ENCODE measurements around the gene CTSF. TPM values are rescaled to one million over a fixed set of nuclear protein-coding genes. Genes with fewer than 3 reads are reported as not detected.

Gene CTSF
- total RNA-seq, 1 experiment from 2014 or later: 4.9 TPM

DNA sequence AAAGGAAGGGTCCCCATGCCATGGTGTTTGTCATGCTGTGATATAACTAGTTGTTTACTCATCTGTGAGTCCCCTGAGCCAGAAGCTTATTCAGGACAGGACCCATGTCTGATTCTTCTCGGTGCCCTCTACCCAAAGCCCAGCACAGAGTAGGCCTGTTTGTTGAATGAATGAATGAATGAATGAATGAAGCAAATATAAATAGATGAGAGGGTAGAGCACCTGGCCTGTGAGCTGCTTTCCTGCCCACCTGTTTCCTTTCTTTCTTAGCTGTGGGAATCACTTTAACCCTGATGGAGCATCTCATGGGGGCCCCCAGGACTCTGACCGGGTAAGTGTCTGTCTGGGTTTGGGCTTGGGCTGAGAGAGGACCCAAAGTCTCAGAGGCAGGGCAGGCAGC lies 31.8 kb upstream of the CTSF start:
- Mint-ChIP-seq H3K27me3 (ENCODE audit: low read depth) (no peaks in the 10 kb centered on the region), H3K27ac (no peak overlapping the region), H3K4me1 (no peaks in the 10 kb centered on the region), H3K36me3 (peaks cover 11% of the 10 kb centered on the region; the same call in 1 of the 2 replicates), H3K4me3 (no peak overlapping the region), H3K9me3 (no peaks in the 10 kb centered on the region)
- CTCF ChIA-PET: no interaction called here
- ATAC-seq (no peak), DNase-seq (ENCODE audit: low spot score) (no peak)
- no peak for TF ChIP-seq SOX15 (CRISPR knock-in tag; IDR thresholded peaks at IDR 0.05)
- TF ChIP-seq, protein P1, sequence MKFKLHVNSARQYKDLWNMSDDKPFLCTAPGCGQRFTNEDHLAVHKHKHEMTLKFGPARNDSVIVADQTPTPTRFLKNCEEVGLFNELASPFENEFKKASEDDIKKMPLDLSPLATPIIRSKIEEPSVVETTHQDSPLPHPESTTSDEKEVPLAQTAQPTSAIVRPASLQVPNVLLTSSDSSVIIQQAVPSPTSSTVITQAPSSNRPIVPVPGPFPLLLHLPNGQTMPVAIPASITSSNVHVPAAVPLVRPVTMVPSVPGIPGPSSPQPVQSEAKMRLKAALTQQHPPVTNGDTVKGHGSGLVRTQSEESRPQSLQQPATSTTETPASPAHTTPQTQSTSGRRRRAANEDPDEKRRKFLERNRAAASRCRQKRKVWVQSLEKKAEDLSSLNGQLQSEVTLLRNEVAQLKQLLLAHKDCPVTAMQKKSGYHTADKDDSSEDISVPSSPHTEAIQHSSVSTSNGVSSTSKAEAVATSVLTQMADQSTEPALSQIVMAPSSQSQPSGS (CRISPR knock-in tag; IDR thresholded peaks at IDR 0.05; ENCODE audit: borderline replicate concordance, low read depth): no peak
- TF ChIP-seq, protein P2, sequence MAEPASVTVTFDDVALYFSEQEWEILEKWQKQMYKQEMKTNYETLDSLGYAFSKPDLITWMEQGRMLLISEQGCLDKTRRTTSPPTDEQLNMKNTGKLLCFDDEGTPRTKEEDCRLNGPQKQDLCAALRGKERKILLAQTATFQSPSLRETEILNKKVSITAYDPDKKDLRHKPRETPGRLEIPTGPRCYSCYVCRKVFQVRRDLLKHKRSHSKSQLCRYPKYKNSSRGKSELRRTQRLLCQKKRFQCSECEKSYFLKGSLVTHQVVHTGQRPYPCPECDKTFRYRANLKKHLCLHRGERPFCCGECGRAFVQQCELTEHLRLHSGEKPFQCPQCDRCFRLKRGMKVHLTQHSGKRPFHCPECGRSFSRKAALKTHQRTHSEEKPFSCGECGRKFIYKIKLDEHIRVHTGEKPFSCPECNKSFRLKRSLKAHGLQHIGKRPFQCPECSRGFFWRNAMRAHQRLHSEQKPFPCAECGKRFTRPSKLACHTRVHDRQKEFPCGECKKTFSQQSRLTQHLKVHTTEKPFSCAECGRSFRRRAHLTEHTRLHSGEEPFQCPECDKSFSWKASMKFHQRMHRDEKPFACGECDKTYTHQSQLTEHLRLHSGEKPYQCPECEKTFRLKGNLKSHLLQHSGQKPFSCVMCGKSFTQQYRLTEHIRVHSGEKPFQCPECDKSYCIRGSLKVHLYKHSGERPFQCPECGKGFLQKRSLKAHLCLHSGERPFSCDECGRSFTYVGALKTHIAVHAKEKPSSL (CRISPR knock-in tag; conservative IDR thresholded peaks at IDR 0.05): no peak
- no peak for TF ChIP-seq GTF2I (CRISPR knock-in tag; conservative IDR thresholded peaks at IDR 0.05)
- TF ChIP-seq ZNF281 (CRISPR knock-in tag; IDR thresholded peaks at IDR 0.05): no peak
- no peak for TF ChIP-seq RELA (CRISPR knock-in tag; IDR thresholded peaks at IDR 0.05; ENCODE audit: borderline replicate concordance)
- TF ChIP-seq ZNF423 (CRISPR knock-in tag; IDR thresholded peaks at IDR 0.05): no peak
- TF ChIP-seq JAZF1 (CRISPR knock-in tag; IDR thresholded peaks at IDR 0.05): no peak
- TF ChIP-seq MLX (CRISPR knock-in tag; IDR thresholded peaks at IDR 0.05): no peak
- TF ChIP-seq TP53 (CRISPR knock-in tag; IDR thresholded peaks at IDR 0.05): no peak
- no peak for TF ChIP-seq OVOL2 (CRISPR knock-in tag; IDR thresholded peaks at IDR 0.05; ENCODE audit: borderline replicate concordance)
- no peak for TF ChIP-seq ZBTB21 (CRISPR knock-in tag; IDR thresholded peaks at IDR 0.05; ENCODE audit: borderline replicate concordance)
- no peak for TF ChIP-seq CBFB (CRISPR knock-in tag; IDR thresholded peaks at IDR 0.05; ENCODE audit: low read depth)
- no peak for TF ChIP-seq ZNF263 (CRISPR knock-in tag; IDR thresholded peaks at IDR 0.05; ENCODE audit: low read depth)
- TF ChIP-seq, protein P3, sequence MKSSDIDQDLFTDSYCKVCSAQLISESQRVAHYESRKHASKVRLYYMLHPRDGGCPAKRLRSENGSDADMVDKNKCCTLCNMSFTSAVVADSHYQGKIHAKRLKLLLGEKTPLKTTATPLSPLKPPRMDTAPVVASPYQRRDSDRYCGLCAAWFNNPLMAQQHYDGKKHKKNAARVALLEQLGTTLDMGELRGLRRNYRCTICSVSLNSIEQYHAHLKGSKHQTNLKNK (CRISPR knock-in tag; IDR thresholded peaks at IDR 0.05): no peak
- TF ChIP-seq MYBL2 (CRISPR knock-in tag; IDR thresholded peaks at IDR 0.05): no peak
- POLR2A ChIA-PET: no interaction called here

GRCh38 chr11:66598993-66599392 lies 30.6 kb upstream of the CTSF start:
- DNase-seq (ENCODE audit: low spot score) (no peak), ATAC-seq (no peak)
- H3K36me3 Mint-ChIP-seq: peaks cover 6% of the 10 kb centered on the region; the same call in 1 of the 2 replicates
- CTCF ChIA-PET: no interaction called here
- POLR2A ChIA-PET: no interaction called here
- no peaks in the 10 kb centered on the region for H3K4me1 Mint-ChIP-seq
- no peaks in the 10 kb centered on the region for H3K9me3 Mint-ChIP-seq
- no peaks in the 10 kb centered on the region for H3K27me3 Mint-ChIP-seq (ENCODE audit: low read depth)
- no peak overlapping the region for H3K27ac Mint-ChIP-seq
- H3K4me3 Mint-ChIP-seq: no peak overlapping the region
- TF ChIP-seq, protein P4, sequence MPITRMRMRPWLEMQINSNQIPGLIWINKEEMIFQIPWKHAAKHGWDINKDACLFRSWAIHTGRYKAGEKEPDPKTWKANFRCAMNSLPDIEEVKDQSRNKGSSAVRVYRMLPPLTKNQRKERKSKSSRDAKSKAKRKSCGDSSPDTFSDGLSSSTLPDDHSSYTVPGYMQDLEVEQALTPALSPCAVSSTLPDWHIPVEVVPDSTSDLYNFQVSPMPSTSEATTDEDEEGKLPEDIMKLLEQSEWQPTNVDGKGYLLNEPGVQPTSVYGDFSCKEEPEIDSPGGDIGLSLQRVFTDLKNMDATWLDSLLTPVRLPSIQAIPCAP (CRISPR knock-in tag; IDR thresholded peaks at IDR 0.05): no peak
- TF ChIP-seq ZBTB21 (CRISPR knock-in tag; IDR thresholded peaks at IDR 0.05; ENCODE audit: borderline replicate concordance) (no peak), KAT7 (CRISPR knock-in tag; IDR thresholded peaks at IDR 0.05; ENCODE audit: borderline replicate concordance) (no peak), FOXP4 (CRISPR knock-in tag; IDR thresholded peaks at IDR 0.05) (no peak), ELF4 (CRISPR knock-in tag; IDR thresholded peaks at IDR 0.05; ENCODE audit: low read depth) (no peak), RORB (CRISPR knock-in tag; IDR thresholded peaks at IDR 0.05) (no peak), HMGXB4 (CRISPR knock-in tag; IDR thresholded peaks at IDR 0.05) (no peak)

Data from WTC11 (cell line).